Activated CD8-positive, alpha-beta T cell treated with anti-CD3 and anti-CD28 coated beads for 36 hours (primary cell): ENCODE results near the gene BTN1A1. TPM values are rescaled to one million over a fixed set of nuclear protein-coding genes. Genes with fewer than 3 reads are reported as not detected.

Source experiments
- ATAC-seq: fragments of 200-7000 bp; cut with Tn5 transposase; one replicate; pipeline ENCODE4 v1.10.0; 2021; ENCODE audit warnings: mild to moderate bottlenecking, moderate library complexity
- CTCF ChIA-PET: fragments of 350-600 bp; sonication (Branson Sonifier 250); formaldehyde crosslinking; loops from one replicate; lab custom pipeline; 2021; ENCODE audit warnings: antibody characterized with exemption; lab: Charles Lee
- POLR2A ChIA-PET: fragments of 350-600 bp; sonication (Branson Sonifier 250); formaldehyde crosslinking; loops from one replicate; lab custom pipeline; 2021; ENCODE audit warnings: antibody characterized with exemption; lab: Charles Lee
- DNase-seq: peaks from one replicate; pipeline ENCODE4 v3.0.0-alpha.2; 2020
- H3K27ac Mint-ChIP-seq: one replicate; pipeline ENCODE4 v1.8.0; 2021; ENCODE audit warnings: mild to moderate bottlenecking, mixed read lengths
- H3K27me3 Mint-ChIP-seq: one replicate; pipeline ENCODE4 v1.8.0; 2021; ENCODE audit warnings: mixed read lengths
- H3K36me3 Mint-ChIP-seq: one replicate; pipeline ENCODE4 v1.8.0; 2021; ENCODE audit warnings: low read depth, mixed read lengths
- H3K4me1 Mint-ChIP-seq: one replicate; pipeline ENCODE4 v1.8.0; 2021; ENCODE audit warnings: low read depth, mixed read lengths
- H3K4me3 Mint-ChIP-seq: one replicate; pipeline ENCODE4 v1.8.0; 2021; ENCODE audit warnings: mild to moderate bottlenecking, moderate library complexity, mixed read lengths
- H3K9me3 Mint-ChIP-seq: one replicate; pipeline ENCODE4 v1.8.0; 2021; ENCODE audit warnings: mixed read lengths
- intact Hi-C: fragments of 100-400 bp; cut with micrococcal nuclease; formaldehyde crosslinking; loops from one replicate; pipeline ENCODE4 v1.10.0; 2022
- total RNA-seq, 2 experiments: library from RNA; stranded (reverse); gene quantifications; one replicate each; pipeline ENCODE4 v1.2.3, GENCODE V29; 2021
- TF ChIP-seq, protein P1 (sequence below): fragments of 200-600 bp; IDR thresholded peaks from one replicate; pipeline ENCODE4 v1.8.0; 2022; ENCODE audit warnings: antibody characterized with exemption, mild to moderate bottlenecking

BTN1A1 gene
- total RNA-seq, 2 experiments from 2014 or later = 0.11 TPM; not detected in 1

GRCh38 chr6:26486358-26486757 lies 13.7 kb upstream of the BTN1A1 start:
- no peaks in the 10 kb centered on the region for H3K36me3 Mint-ChIP-seq
- no peak for ATAC-seq
- CTCF ChIA-PET = no interaction called here
- no peak overlapping the region for H3K4me3 Mint-ChIP-seq
- no peak for DNase-seq
- peaks cover 6% of the 10 kb centered on the region for H3K9me3 Mint-ChIP-seq
- no peaks in the 10 kb centered on the region for H3K4me1 Mint-ChIP-seq
- H3K27me3 Mint-ChIP-seq = no peaks in the 10 kb centered on the region
- intact Hi-C loops = no loop called here
- TF ChIP-seq, protein P1, sequence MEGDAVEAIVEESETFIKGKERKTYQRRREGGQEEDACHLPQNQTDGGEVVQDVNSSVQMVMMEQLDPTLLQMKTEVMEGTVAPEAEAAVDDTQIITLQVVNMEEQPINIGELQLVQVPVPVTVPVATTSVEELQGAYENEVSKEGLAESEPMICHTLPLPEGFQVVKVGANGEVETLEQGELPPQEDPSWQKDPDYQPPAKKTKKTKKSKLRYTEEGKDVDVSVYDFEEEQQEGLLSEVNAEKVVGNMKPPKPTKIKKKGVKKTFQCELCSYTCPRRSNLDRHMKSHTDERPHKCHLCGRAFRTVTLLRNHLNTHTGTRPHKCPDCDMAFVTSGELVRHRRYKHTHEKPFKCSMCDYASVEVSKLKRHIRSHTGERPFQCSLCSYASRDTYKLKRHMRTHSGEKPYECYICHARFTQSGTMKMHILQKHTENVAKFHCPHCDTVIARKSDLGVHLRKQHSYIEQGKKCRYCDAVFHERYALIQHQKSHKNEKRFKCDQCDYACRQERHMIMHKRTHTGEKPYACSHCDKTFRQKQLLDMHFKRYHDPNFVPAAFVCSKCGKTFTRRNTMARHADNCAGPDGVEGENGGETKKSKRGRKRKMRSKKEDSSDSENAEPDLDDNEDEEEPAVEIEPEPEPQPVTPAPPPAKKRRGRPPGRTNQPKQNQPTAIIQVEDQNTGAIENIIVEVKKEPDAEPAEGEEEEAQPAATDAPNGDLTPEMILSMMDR = no peak
- POLR2A ChIA-PET = no interaction called here
- H3K27ac Mint-ChIP-seq = no peak overlapping the region

- ATAC-seq = no peak
- Mint-ChIP-seq H3K4me1 (peaks cover under 1% of the 10 kb centered on the region), H3K36me3 (no peaks in the 10 kb centered on the region), H3K27ac (no peak overlapping the region), H3K4me3 (no peak overlapping the region), H3K27me3 (no peaks in the 10 kb centered on the region), H3K9me3 (peaks cover 6% of the 10 kb centered on the region)
- intact Hi-C loops = no loop called here
- POLR2A ChIA-PET = interaction anchor here (1.2 kb wide), 1 partner anchor 9 kb away, joined by 4 read pairs; no protein-coding TSS in a partner anchor
- CTCF ChIA-PET = interaction anchor here (1.0 kb wide), 1 partner anchor 15 kb away, joined by 4 read pairs; no protein-coding TSS in a partner anchor
- no peak for DNase-seq
- TF ChIP-seq, protein P1 = no peak
These were observed 12.6 kb upstream of the BTN1A1 start for GRCh38 chr6:26487466-26487865.

DNA sequence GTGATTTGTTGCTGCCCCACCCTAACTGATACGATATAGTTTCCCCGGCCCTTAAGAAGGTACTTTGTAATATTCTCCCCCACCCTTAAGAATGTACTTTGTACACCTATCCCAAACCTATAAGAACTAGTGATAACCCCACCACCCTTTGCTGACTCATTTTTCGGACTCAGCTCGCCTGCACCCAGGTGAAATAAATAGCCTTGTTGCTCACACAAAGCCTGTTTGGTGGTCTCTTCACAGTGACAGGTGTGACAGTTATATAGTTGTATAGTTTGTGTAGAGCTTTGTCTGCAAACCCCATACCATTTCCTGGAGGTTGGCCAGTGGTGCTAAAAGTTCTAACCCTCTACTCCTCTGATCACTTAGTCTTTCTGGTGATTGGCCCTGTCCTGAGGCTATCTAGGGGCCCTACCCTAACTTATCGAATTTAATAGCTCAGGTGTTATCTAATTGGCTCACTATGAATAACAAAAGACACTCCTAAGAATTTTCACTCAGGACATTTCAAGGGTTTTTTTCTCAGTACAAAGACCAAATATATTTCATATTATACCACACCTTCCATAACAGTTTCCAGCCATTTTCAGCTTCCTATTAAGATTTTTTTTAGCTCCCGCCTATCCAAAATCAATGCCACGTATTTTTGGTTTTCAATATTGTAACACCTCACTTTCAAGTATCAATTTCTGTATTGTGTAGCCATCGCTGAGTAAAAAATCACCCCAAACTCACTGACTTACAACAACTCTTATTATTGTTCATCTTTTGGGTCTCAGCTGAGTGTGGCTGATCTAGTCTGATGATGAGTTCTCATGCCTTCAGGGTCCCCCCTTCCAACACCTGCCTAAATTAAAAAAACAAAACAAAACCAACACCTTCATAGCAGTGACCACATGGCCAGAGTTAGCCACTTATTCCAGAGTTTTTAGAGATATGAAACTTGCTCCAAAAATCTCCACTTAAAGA lies 9.8 kb upstream of the BTN1A1 start:
- intact Hi-C loops = no loop called here
- no peaks in the 10 kb centered on the region for H3K27me3 Mint-ChIP-seq
- ATAC-seq (no peak), DNase-seq (no peak)
- H3K4me3 Mint-ChIP-seq = no peak overlapping the region
- H3K27ac Mint-ChIP-seq = no peak overlapping the region
- CTCF ChIA-PET = interaction anchor here (1.4 to 1.9 kb wide), 2 partner anchors 11 to 16 kb away, joined by 4 to 7 read pairs; no protein-coding TSS in a partner anchor
- TF ChIP-seq, protein P1 = no peak
- POLR2A ChIA-PET = interaction anchor here (0.7 kb wide), 1 partner anchor 18 kb away, joined by 4 read pairs; no protein-coding TSS in a partner anchor
- H3K9me3 Mint-ChIP-seq = peaks cover 6% of the 10 kb centered on the region
- peaks cover 10% of the 10 kb centered on the region for H3K4me1 Mint-ChIP-seq
- H3K36me3 Mint-ChIP-seq = no peaks in the 10 kb centered on the region

DNA sequence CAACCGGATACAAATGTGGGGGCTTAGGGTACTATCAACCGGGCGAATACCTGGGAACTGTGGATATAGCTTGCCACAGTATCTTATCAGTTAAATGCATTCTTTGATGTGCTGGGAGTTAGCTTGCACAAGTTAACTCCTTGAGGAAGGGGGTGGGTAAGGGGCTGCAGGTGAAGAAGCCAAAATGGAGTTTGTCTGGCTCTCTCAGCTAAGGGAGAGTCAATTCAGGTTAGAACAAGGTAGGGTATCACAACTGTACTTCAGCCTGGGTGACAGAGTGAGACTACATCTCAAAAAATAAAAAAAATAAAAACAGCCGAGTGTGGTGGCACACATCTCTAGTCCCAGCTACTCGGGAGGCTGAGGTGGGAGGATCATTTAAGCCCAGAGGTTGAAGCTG lies 8.5 kb upstream of the BTN1A1 start:
- DNase-seq (no peak), ATAC-seq (no peak)
- TF ChIP-seq, protein P1 = no peak
- POLR2A ChIA-PET = no interaction called here
- H3K36me3 Mint-ChIP-seq = no peaks in the 10 kb centered on the region
- no peaks in the 10 kb centered on the region for H3K27me3 Mint-ChIP-seq
- CTCF ChIA-PET = interaction anchor here (0.6 kb wide), 1 partner anchor 18 kb away, joined by 3 read pairs; no protein-coding TSS in a partner anchor
- H3K9me3 Mint-ChIP-seq = peaks cover 6% of the 10 kb centered on the region
- H3K27ac Mint-ChIP-seq = no peak overlapping the region
- H3K4me1 Mint-ChIP-seq = peaks cover 10% of the 10 kb centered on the region
- H3K4me3 Mint-ChIP-seq = no peak overlapping the region
- intact Hi-C loops = no loop called here

DNA sequence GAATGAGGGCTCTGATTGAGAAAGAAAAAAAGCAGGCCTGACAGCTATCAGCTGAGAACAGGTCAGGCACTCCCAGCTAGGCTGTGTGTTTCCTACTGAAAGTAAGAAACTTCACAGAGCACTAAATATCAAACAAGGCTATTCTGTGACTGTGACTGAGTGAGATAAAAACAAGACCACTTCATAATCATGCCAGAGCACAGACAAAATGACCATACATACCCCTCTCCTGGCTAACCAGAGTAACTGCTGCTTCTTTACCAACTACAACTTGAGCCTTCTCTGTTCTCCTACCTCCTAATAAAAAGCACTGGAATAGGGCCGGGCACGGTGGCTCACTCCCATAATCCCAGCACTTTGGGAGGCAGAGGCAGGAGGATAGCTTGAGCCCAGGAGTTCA lies 6.8 kb upstream of the BTN1A1 start:
- Mint-ChIP-seq H3K27me3 (peaks cover 2% of the 10 kb centered on the region), H3K4me3 (no peak overlapping the region), H3K4me1 (peaks cover 10% of the 10 kb centered on the region), H3K36me3 (no peaks in the 10 kb centered on the region), H3K27ac (no peak overlapping the region), H3K9me3 (no peaks in the 10 kb centered on the region)
- peak; percentile 80 for ATAC-seq
- DNase-seq = no peak
- TF ChIP-seq, protein P1 = peak; percentile 35
- POLR2A ChIA-PET = no interaction called here
- intact Hi-C loops = no loop called here
- CTCF ChIA-PET = interaction anchor here (0.8 to 0.9 kb wide), 2 partner anchors 9 kb away, joined by 3 read pairs; no protein-coding TSS in a partner anchor
